ENCODE results near the gene SOS1.

SOS1 gene

GRCh38 chr2:38978296-38978903, 142.5 kb downstream of the SOS1 start:
- ChIA-PET POLR2A (no interaction called here), CTCF (no interaction called here)
- DNase-seq (ENCODE audit: extremely low spot score): no peak
- TF ChIP-seq SUZ12 (IDR thresholded peaks at IDR 0.05) (no peak), FOXA1 (IDR thresholded peaks at IDR 0.05) (no peak), ELF4 (IDR thresholded peaks at IDR 0.05) (no peak), L3MBTL2 (conservative IDR thresholded peaks at IDR 0.05) (no peak)

- TF ChIP-seq ZNF384 (IDR thresholded peaks at IDR 0.05): no peak
- no peak for TF ChIP-seq FOXK2 (IDR thresholded peaks at IDR 0.05)
- no peak for TF ChIP-seq TARDBP (IDR thresholded peaks at IDR 0.05)
- CTCF ChIA-PET: no interaction called here
- POLR2A ChIA-PET: no interaction called here
- DNase-seq (ENCODE audit: extremely low spot score): no peak
Observed at GRCh38 chr2:38977047-38977446, 143.8 kb downstream of the SOS1 start.

- TF ChIP-seq FOXK2 (IDR thresholded peaks at IDR 0.05): no peak
- no peak for TF ChIP-seq NFRKB (IDR thresholded peaks at IDR 0.05)
- no peak for TF ChIP-seq ELF4 (IDR thresholded peaks at IDR 0.05)
- no peak for TF ChIP-seq LEF1 (IDR thresholded peaks at IDR 0.05; ENCODE audit: borderline replicate concordance)
- TF ChIP-seq HDGF (IDR thresholded peaks at IDR 0.05; ENCODE audit: borderline replicate concordance): no peak
- TF ChIP-seq CTBP1 (IDR thresholded peaks at IDR 0.05; ENCODE audit: borderline replicate concordance): no peak
- no peak for TF ChIP-seq L3MBTL2 (conservative IDR thresholded peaks at IDR 0.05)
- no peak for TF ChIP-seq PKNOX1 (IDR thresholded peaks at IDR 0.05)
- TF ChIP-seq ZNF384 (IDR thresholded peaks at IDR 0.05): no peak
- TF ChIP-seq FOXA1 (IDR thresholded peaks at IDR 0.05): no peak
- TF ChIP-seq BHLHE40 (IDR thresholded peaks at IDR 0.05; ENCODE audit: borderline replicate concordance): no peak
- ChIA-PET POLR2A (no interaction called here), CTCF (no interaction called here)
- no peak for DNase-seq (ENCODE audit: extremely low spot score)
Observed at GRCh38 chr2:38975042-38975441, 145.8 kb downstream of the SOS1 start.

DNA sequence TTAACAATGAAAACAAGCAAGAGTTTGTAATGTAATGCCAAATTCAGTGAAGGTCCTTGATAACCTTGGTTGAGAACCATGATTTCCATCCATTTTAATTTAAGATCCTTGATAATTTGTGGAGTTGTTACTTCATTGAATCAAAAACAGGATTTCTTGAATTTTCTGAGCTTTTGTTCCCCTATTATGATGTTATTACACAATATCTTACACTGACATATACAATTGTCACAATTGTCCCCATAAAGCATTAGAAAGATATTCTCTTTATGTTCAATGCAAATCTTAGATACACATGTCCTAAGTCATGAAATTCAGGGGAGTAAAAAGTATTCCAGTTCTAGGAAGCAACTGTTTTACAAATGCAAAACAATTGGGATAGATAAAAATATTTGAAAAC, 147.6 kb downstream of the SOS1 start:
- ChIA-PET CTCF (no interaction called here), POLR2A (no interaction called here)
- TF ChIP-seq FOXK2 (IDR thresholded peaks at IDR 0.05) (no peak), CTBP1 (IDR thresholded peaks at IDR 0.05; ENCODE audit: borderline replicate concordance) (no peak), SUZ12 (IDR thresholded peaks at IDR 0.05) (no peak), HDGF (IDR thresholded peaks at IDR 0.05; ENCODE audit: borderline replicate concordance) (no peak)

DNA sequence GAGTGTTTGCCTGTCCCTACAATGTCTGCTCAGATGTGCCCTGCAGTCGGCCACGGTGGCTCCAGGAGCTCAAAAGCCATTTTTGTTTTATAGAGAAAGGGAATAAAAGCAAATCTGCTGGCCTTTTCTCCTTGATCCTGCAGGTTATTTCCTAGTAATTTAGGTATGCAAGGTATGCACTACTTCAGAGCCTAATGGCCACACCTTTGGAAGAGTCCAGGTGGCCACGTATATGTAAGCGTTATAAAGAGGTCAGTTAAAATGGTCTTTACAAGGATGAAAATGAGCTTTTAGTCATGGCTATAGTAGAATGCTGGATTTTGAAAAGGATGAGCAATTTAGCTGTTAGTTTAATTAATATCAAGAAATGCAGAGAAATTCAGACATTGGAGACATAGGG, 149.5 kb downstream of the SOS1 start:
- ChIA-PET CTCF (no interaction called here), POLR2A (no interaction called here)

More for the DNA sequence above, 147.6 kb downstream of the SOS1 start:
- no peak for DNase-seq (ENCODE audit: extremely low spot score)

GRCh38 chr2:38968021-38968420, 152.8 kb downstream of the SOS1 start:
- no peak for TF ChIP-seq SUZ12 (IDR thresholded peaks at IDR 0.05)
- TF ChIP-seq SP1 (IDR thresholded peaks at IDR 0.05): no peak
- TF ChIP-seq TARDBP (IDR thresholded peaks at IDR 0.05): no peak
- no peak for TF ChIP-seq ARNT (IDR thresholded peaks at IDR 0.05)
- no peak for TF ChIP-seq FOXA1 (IDR thresholded peaks at IDR 0.05)
- no peak for TF ChIP-seq FOXM1 (IDR thresholded peaks at IDR 0.05; ENCODE audit: borderline replicate concordance)
- no peak for TF ChIP-seq ELF4 (IDR thresholded peaks at IDR 0.05)
- no peak for TF ChIP-seq NFRKB (IDR thresholded peaks at IDR 0.05)
- TF ChIP-seq ZNF384 (IDR thresholded peaks at IDR 0.05): no peak
- TF ChIP-seq LEF1 (IDR thresholded peaks at IDR 0.05; ENCODE audit: borderline replicate concordance): no peak
- TF ChIP-seq HDGF (IDR thresholded peaks at IDR 0.05; ENCODE audit: borderline replicate concordance): no peak
- POLR2A ChIA-PET: no interaction called here
- CTCF ChIA-PET: no interaction called here
- no peak for DNase-seq (ENCODE audit: extremely low spot score)

More for the DNA sequence above, 149.5 kb downstream of the SOS1 start:
- no peak for DNase-seq (ENCODE audit: extremely low spot score)
- TF ChIP-seq NFRKB (IDR thresholded peaks at IDR 0.05): no peak
- TF ChIP-seq BHLHE40 (IDR thresholded peaks at IDR 0.05; ENCODE audit: borderline replicate concordance): no peak
- TF ChIP-seq ARNT (IDR thresholded peaks at IDR 0.05): no peak
- TF ChIP-seq FOXK2 (IDR thresholded peaks at IDR 0.05): no peak
- no peak for TF ChIP-seq L3MBTL2 (conservative IDR thresholded peaks at IDR 0.05)
- no peak for TF ChIP-seq SUZ12 (IDR thresholded peaks at IDR 0.05)
- no peak for TF ChIP-seq FOXA1 (IDR thresholded peaks at IDR 0.05)
- TF ChIP-seq ELF4 (IDR thresholded peaks at IDR 0.05): no peak
- no peak for TF ChIP-seq TARDBP (IDR thresholded peaks at IDR 0.05)
- no peak for TF ChIP-seq FOXM1 (IDR thresholded peaks at IDR 0.05; ENCODE audit: borderline replicate concordance)
- TF ChIP-seq SP1 (IDR thresholded peaks at IDR 0.05): no peak
- TF ChIP-seq PKNOX1 (IDR thresholded peaks at IDR 0.05): no peak
- TF ChIP-seq HDGF (IDR thresholded peaks at IDR 0.05; ENCODE audit: borderline replicate concordance): no peak

DNA sequence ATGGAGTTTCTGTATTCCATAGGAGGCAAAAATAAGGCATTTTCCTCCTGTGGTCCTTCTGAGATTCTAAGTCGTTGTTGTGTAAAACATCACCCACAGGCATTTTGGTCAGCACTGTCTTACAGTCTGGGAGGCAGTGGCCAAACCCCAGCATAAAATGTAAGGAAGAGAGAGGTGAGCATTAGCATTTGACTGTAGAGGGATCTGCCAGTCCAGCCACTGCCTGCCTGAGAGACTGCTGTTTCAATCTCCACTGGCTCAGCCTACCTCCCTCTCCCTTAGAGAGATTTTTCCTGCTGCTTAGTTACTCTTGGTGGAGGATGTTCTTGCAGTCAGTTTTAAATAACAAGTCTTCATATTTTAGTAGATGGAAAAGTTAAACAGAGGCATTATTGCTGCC, 154.2 kb downstream of the SOS1 start:
- ChIA-PET CTCF (interaction anchor here (1.1 kb wide), 1 partner anchor 261 kb away, joined by 3 read pairs; no protein-coding TSS in a partner anchor), POLR2A (no interaction called here)
- DNase-seq (ENCODE audit: extremely low spot score): no peak
- TF ChIP-seq FOXA1 (IDR thresholded peaks at IDR 0.05) (no peak), ARNT (IDR thresholded peaks at IDR 0.05) (no peak), SP1 (IDR thresholded peaks at IDR 0.05) (no peak), LEF1 (IDR thresholded peaks at IDR 0.05; ENCODE audit: borderline replicate concordance) (no peak), BHLHE40 (IDR thresholded peaks at IDR 0.05; ENCODE audit: borderline replicate concordance) (no peak), L3MBTL2 (conservative IDR thresholded peaks at IDR 0.05) (no peak), PKNOX1 (IDR thresholded peaks at IDR 0.05) (no peak), CTBP1 (IDR thresholded peaks at IDR 0.05; ENCODE audit: borderline replicate concordance) (no peak), TARDBP (IDR thresholded peaks at IDR 0.05) (no peak), SUZ12 (IDR thresholded peaks at IDR 0.05) (no peak)

All from HEK293T (cell line).